SK-N-SH treated with all-trans-retinoic acid at 6 μM for 48 hours (cell line): ENCODE data around the gene QSER1.

Source experiments
- ATAC-seq: fragments of 200-7000 bp; cut with Tn5 transposase; 3 replicates; pipeline ENCODE4 v1.9.1; 2020; ENCODE audit warnings: mild to moderate bottlenecking, moderate library complexity
- ARNTL ChIP-seq: fragments of 450-650 bp; formaldehyde crosslinking; IDR thresholded peaks from 2 replicates; pipeline ENCODE4 v1.5.0; 2020; ENCODE audit warnings: low read depth, mild to moderate bottlenecking, moderate library complexity, borderline replicate concordance
- BACH2 ChIP-seq: fragments of 250-450 bp; sonication (Bioruptor Pico); IDR thresholded peaks from 2 replicates; pipeline ENCODE4 v1.9.0; 2021; ENCODE audit warnings: mild to moderate bottlenecking, borderline replicate concordance
- CSDC2 ChIP-seq: fragments of 250-450 bp; sonication (Bioruptor Pico); IDR thresholded peaks from 2 replicates; pipeline ENCODE4 v1.5.0; 2020; ENCODE audit warnings: mild to moderate bottlenecking, moderate library complexity
- ESRRG ChIP-seq: fragments of 250-450 bp; sonication (Bioruptor Pico); IDR thresholded peaks from 2 replicates; pipeline ENCODE4 v1.6.1; 2021; ENCODE audit warnings: mild to moderate bottlenecking
- GLIS3 ChIP-seq: fragments of 250-450 bp; sonication (Bioruptor Pico); IDR thresholded peaks from 2 replicates; pipeline ENCODE4 v1.5.0; 2020; ENCODE audit warnings: mild to moderate bottlenecking, moderate library complexity
- ISL1 ChIP-seq: fragments of 250-450 bp; sonication (Bioruptor Pico); IDR thresholded peaks from 2 replicates; pipeline ENCODE4 v2.1.2; 2022; ENCODE audit warnings: mild to moderate bottlenecking, moderate library complexity
- OSR1 ChIP-seq: fragments of 250-450 bp; sonication (Bioruptor Pico); IDR thresholded peaks from 2 replicates; pipeline ENCODE4 v1.8.0; 2022; ENCODE audit warnings: moderate library complexity, mild to moderate bottlenecking, inconsistent platforms
- RARB ChIP-seq: fragments of 250-450 bp; sonication (Bioruptor Pico); IDR thresholded peaks from 2 replicates; pipeline ENCODE4 v1.8.0; 2021; ENCODE audit warnings: mild to moderate bottlenecking, moderate library complexity
- SNAI2 ChIP-seq: fragments of 250-450 bp; sonication (Bioruptor Pico); IDR thresholded peaks from 2 replicates; pipeline ENCODE4 v1.5.0; 2020; ENCODE audit warnings: mild to moderate bottlenecking, moderate library complexity
- TCF4 ChIP-seq: fragments of 250-450 bp; sonication (Bioruptor Pico); IDR thresholded peaks from 2 replicates; pipeline ENCODE4 v1.8.0; 2021; ENCODE audit warnings: mild to moderate bottlenecking, moderate library complexity, borderline replicate concordance
- ZC3H10 ChIP-seq: fragments of 250-450 bp; sonication (Bioruptor Pico); IDR thresholded peaks from 2 replicates; pipeline ENCODE4 v1.5.1; 2021; ENCODE audit warnings: mild to moderate bottlenecking, moderate library complexity
- ZFP3 ChIP-seq: fragments of 250-450 bp; sonication (Bioruptor Pico); IDR thresholded peaks from 2 replicates; pipeline ENCODE4 v1.5.0; 2020; ENCODE audit warnings: mild to moderate bottlenecking, moderate library complexity
- ZFP30 ChIP-seq: fragments of 450-650 bp; formaldehyde crosslinking; IDR thresholded peaks from 2 replicates; pipeline ENCODE4 v1.5.0; 2022; ENCODE audit warnings: mild to moderate bottlenecking, moderate library complexity
- ZNF565 ChIP-seq: fragments of 450-650 bp; formaldehyde crosslinking; conservative IDR thresholded peaks from 2 replicates; pipeline ENCODE4 v1.5.0; 2020; ENCODE audit warnings: low read depth, mild to moderate bottlenecking, moderate library complexity
- ZNF8 ChIP-seq: fragments of 450-650 bp; formaldehyde crosslinking; IDR thresholded peaks from 2 replicates; pipeline ENCODE4 v1.5.0; 2020; ENCODE audit warnings: mild to moderate bottlenecking, moderate library complexity
- TF ChIP-seq, protein P1 (sequence below): fragments of 250-450 bp; sonication (Bioruptor Pico); IDR thresholded peaks from 2 replicates; pipeline ENCODE4 v1.5.1; 2021; ENCODE audit warnings: mild to moderate bottlenecking, moderate library complexity
- TF ChIP-seq, protein P2 (sequence below): fragments of 250-450 bp; sonication (Bioruptor Pico); IDR thresholded peaks from 2 replicates; pipeline ENCODE4 v1.5.1; 2020; ENCODE audit warnings: low read depth, mild to moderate bottlenecking, moderate library complexity
- TF ChIP-seq, protein P3 (sequence below): fragments of 250-450 bp; sonication (Bioruptor Pico); IDR thresholded peaks from 2 replicates; pipeline ENCODE4 v1.5.0; 2020; ENCODE audit warnings: mild to moderate bottlenecking, moderate library complexity
- TF ChIP-seq, protein P4 (sequence below): fragments of 250-450 bp; sonication (Bioruptor Pico); IDR thresholded peaks from 2 replicates; pipeline ENCODE4 v1.8.0; 2021; ENCODE audit warnings: low read depth, mild to moderate bottlenecking, moderate library complexity, borderline replicate concordance

The QSER1 gene

DNA sequence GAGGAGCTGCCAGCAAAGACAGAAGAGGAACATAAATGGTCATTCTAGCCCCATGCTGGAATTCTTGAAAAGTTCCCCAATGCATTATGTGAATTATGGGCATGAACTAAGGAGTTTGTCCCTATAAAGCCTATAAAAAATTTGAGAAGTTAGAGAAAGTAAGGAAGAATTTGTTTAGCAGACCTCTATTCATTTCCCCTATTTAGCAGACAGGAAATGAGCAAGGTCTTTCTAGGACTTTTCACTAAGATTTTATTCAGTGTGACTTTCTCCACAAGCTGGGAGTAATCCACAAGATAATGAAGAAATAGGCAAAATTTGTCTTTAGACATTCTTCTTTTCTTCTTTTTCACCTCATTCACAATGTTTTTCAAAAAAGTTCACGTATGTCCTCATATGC is 42.9 kb upstream of the QSER1 start:
- ATAC-seq: no peak
- TF ChIP-seq SNAI2 (CRISPR knock-in tag) (no peak), ISL1 (no peak), ESRRG (CRISPR knock-in tag) (no peak), ARNTL (CRISPR knock-in tag) (no peak), GLIS3 (CRISPR knock-in tag) (no peak), BACH2 (CRISPR knock-in tag) (no peak), ZNF8 (no peak), ZFP3 (CRISPR knock-in tag) (no peak), ZC3H10 (no peak), RARB (CRISPR knock-in tag) (no peak), CSDC2 (CRISPR knock-in tag) (no peak), OSR1 (CRISPR knock-in tag) (no peak)
- TF ChIP-seq, protein P1, sequence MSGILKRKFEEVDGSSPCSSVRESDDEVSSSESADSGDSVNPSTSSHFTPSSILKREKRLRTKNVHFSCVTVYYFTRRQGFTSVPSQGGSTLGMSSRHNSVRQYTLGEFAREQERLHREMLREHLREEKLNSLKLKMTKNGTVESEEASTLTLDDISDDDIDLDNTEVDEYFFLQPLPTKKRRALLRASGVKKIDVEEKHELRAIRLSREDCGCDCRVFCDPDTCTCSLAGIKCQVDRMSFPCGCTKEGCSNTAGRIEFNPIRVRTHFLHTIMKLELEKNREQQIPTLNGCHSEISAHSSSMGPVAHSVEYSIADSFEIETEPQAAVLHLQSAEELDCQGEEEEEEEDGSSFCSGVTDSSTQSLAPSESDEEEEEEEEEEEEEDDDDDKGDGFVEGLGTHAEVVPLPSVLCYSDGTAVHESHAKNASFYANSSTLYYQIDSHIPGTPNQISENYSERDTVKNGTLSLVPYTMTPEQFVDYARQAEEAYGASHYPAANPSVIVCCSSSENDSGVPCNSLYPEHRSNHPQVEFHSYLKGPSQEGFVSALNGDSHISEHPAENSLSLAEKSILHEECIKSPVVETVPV (CRISPR knock-in tag): no peak
- TF ChIP-seq, protein P2, sequence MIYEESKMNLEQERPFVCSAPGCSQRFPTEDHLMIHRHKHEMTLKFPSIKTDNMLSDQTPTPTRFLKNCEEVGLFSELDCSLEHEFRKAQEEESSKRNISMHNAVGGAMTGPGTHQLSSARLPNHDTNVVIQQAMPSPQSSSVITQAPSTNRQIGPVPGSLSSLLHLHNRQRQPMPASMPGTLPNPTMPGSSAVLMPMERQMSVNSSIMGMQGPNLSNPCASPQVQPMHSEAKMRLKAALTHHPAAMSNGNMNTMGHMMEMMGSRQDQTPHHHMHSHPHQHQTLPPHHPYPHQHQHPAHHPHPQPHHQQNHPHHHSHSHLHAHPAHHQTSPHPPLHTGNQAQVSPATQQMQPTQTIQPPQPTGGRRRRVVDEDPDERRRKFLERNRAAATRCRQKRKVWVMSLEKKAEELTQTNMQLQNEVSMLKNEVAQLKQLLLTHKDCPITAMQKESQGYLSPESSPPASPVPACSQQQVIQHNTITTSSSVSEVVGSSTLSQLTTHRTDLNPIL (CRISPR knock-in tag): no peak
- TF ChIP-seq, protein P3, sequence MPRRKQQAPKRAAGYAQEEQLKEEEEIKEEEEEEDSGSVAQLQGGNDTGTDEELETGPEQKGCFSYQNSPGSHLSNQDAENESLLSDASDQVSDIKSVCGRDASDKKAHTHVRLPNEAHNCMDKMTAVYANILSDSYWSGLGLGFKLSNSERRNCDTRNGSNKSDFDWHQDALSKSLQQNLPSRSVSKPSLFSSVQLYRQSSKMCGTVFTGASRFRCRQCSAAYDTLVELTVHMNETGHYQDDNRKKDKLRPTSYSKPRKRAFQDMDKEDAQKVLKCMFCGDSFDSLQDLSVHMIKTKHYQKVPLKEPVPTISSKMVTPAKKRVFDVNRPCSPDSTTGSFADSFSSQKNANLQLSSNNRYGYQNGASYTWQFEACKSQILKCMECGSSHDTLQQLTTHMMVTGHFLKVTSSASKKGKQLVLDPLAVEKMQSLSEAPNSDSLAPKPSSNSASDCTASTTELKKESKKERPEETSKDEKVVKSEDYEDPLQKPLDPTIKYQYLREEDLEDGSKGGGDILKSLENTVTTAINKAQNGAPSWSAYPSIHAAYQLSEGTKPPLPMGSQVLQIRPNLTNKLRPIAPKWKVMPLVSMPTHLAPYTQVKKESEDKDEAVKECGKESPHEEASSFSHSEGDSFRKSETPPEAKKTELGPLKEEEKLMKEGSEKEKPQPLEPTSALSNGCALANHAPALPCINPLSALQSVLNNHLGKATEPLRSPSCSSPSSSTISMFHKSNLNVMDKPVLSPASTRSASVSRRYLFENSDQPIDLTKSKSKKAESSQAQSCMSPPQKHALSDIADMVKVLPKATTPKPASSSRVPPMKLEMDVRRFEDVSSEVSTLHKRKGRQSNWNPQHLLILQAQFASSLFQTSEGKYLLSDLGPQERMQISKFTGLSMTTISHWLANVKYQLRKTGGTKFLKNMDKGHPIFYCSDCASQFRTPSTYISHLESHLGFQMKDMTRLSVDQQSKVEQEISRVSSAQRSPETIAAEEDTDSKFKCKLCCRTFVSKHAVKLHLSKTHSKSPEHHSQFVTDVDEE: no peak
- TF ChIP-seq, protein P4, sequence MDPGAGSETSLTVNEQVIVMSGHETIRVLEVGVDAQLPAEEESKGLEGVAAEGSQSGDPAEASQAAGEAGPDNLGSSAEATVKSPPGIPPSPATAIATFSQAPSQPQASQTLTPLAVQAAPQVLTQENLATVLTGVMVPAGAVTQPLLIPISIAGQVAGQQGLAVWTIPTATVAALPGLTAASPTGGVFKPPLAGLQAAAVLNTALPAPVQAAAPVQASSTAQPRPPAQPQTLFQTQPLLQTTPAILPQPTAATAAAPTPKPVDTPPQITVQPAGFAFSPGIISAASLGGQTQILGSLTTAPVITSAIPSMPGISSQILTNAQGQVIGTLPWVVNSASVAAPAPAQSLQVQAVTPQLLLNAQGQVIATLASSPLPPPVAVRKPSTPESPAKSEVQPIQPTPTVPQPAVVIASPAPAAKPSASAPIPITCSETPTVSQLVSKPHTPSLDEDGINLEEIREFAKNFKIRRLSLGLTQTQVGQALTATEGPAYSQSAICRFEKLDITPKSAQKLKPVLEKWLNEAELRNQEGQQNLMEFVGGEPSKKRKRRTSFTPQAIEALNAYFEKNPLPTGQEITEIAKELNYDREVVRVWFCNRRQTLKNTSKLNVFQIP (CRISPR knock-in tag): no peak

DNA sequence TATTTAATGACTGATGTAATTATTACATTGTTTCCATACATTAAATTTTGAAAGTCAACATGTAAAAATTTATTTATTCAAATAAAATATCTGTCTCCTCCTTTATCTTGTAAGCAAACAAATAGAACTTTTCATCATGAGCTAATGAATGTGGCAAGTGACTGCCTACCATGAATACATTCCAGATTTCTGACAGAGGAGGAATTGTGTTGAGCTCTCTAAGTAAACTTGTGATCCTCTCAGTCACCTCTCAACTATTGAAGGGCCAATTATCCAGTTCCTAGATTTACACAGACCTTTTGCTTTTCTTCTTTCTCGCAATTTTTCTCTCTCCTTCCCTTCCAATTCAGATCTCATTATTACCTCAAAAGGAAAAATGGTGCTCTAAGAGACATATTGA is 41.4 kb upstream of the QSER1 start:
- TF ChIP-seq, protein P1 (CRISPR knock-in tag): no peak
- no peak for TF ChIP-seq ZFP30 (CRISPR knock-in tag)
- no peak for TF ChIP-seq CSDC2 (CRISPR knock-in tag)
- no peak for TF ChIP-seq ZFP3 (CRISPR knock-in tag)
- TF ChIP-seq BACH2 (CRISPR knock-in tag): no peak
- no peak for TF ChIP-seq RARB (CRISPR knock-in tag)
- TF ChIP-seq, protein P3: no peak
- no peak for TF ChIP-seq ESRRG (CRISPR knock-in tag)
- TF ChIP-seq TCF4 (CRISPR knock-in tag): no peak
- TF ChIP-seq ZNF565: no peak
- ATAC-seq: no peak
